H1 (cell line): ENCODE measurements around the gene SNX15. TPM values are rescaled to one million over a fixed set of nuclear protein-coding genes. Genes with fewer than 3 reads are reported as not detected.
A peak's percentile ranks its signal among the peaks of the same experiment; 100 is the strongest.

Experiments used
- ASH2L ChIP-seq: fragments of 200-600, 300-600 bp; sonication (generic); IDR thresholded peaks from one replicate; pipeline ENCODE4 v1.7.1; 2017; ENCODE audit warnings: low read length
- BRCA1 ChIP-seq: IDR thresholded peaks from 2 replicates; pipeline ENCODE4 v1.6.1; 2012; ENCODE audit warnings: low read depth, low read length, improper control_type of control experiment
- CEBPB ChIP-seq: IDR thresholded peaks from 2 replicates; pipeline ENCODE4 v1.6.1; 2012; ENCODE audit warnings: low read depth, low read length
- CHD2 ChIP-seq: IDR thresholded peaks from 2 replicates; pipeline ENCODE4 v1.6.1; 2012; ENCODE audit warnings: low read length, improper control_type of control experiment
- CREB1 ChIP-seq: IDR thresholded peaks from 2 replicates; pipeline ENCODE4 v1.6.1; 2012; ENCODE audit warnings: inconsistent platforms
- EZH2 ChIP-seq: fragments of 200-600 bp; sonication (generic); IDR thresholded peaks from 2 replicates; pipeline ENCODE4 v1.7.1; 2012; ENCODE audit warnings: low read depth, mild to moderate bottlenecking, moderate library complexity, low read length, inconsistent platforms; ENCODE audit not compliant: severe bottlenecking
- GABPA ChIP-seq: IDR thresholded peaks from 2 replicates; pipeline ENCODE4 v1.6.1; 2011; ENCODE audit warnings: mild to moderate bottlenecking, low read length, moderate library complexity, borderline replicate concordance; ENCODE audit not compliant: insufficient read depth
- HDAC6 ChIP-seq: IDR thresholded peaks from one replicate; pipeline ENCODE4 v1.7.1; 2012; ENCODE audit warnings: low read depth, mild to moderate bottlenecking, inconsistent platforms, low read length, moderate library complexity
- JUND ChIP-seq: IDR thresholded peaks from 2 replicates; pipeline ENCODE4 v1.6.1; 2011; ENCODE audit warnings: mild to moderate bottlenecking, improper control_type of control experiment, low read length
- KDM4A ChIP-seq: IDR thresholded peaks from one replicate; pipeline ENCODE4 v1.7.1; 2012; ENCODE audit warnings: low read depth, mild to moderate bottlenecking, moderate library complexity, low read length, inconsistent platforms; ENCODE audit not compliant: severe bottlenecking
- PHF8 ChIP-seq: fragments of 200-600 bp; sonication (generic); conservative IDR thresholded peaks from 2 replicates; pipeline ENCODE4 v1.7.1; 2012; ENCODE audit warnings: low read depth, mild to moderate bottlenecking, inconsistent platforms, low read length, moderate library complexity
- POLR2AphosphoS5 ChIP-seq: IDR thresholded peaks from 2 replicates; pipeline ENCODE4 v1.6.1; 2011; ENCODE audit warnings: low read depth, low read length
- RBBP5 ChIP-seq: IDR thresholded peaks from 2 replicates; pipeline ENCODE4 v1.7.1; 2012; ENCODE audit warnings: low read depth, mild to moderate bottlenecking, inconsistent platforms, low read length, moderate library complexity, borderline replicate concordance
- SAP30 ChIP-seq: fragments of 300-600 bp; sonication (generic); IDR thresholded peaks from 2 replicates; pipeline ENCODE4 v1.7.1; 2012; ENCODE audit warnings: low read length, moderate library complexity, mild to moderate bottlenecking, inconsistent platforms; ENCODE audit not compliant: insufficient read depth, insufficient replicate concordance
- SIN3A ChIP-seq, 2 experiments: IDR thresholded peaks in 1 of 2; conservative IDR thresholded peaks in 1 of 2; 2 replicates each; pipeline ENCODE4 v1.6.1; 2011 to 2012; ENCODE audit warnings: low read length in 2 of 2, improper control_type of control experiment in 1 of 2, low read depth in 1 of 2, mild to moderate bottlenecking in 1 of 2
- SP1 ChIP-seq: IDR thresholded peaks from 2 replicates; pipeline ENCODE4 v1.6.1; 2011; ENCODE audit warnings: low read depth, low read length
- SUZ12 ChIP-seq: fragments of 200-600 bp; sonication (generic); IDR thresholded peaks from 2 replicates; pipeline ENCODE4 v1.6.1; 2012; ENCODE audit warnings: mild to moderate bottlenecking, inconsistent platforms, low read length, moderate library complexity, mixed read lengths
- TAF1 ChIP-seq: IDR thresholded peaks from 2 replicates; pipeline ENCODE4 v1.6.1; 2011; ENCODE audit warnings: mild to moderate bottlenecking, low read depth, low read length
- TBP ChIP-seq: IDR thresholded peaks from 2 replicates; pipeline ENCODE4 v1.6.1; 2011; ENCODE audit warnings: low read depth, low read length, improper control_type of control experiment
- TEAD4 ChIP-seq: IDR thresholded peaks from 2 replicates; pipeline ENCODE4 v1.6.1; 2012; ENCODE audit warnings: low read depth, low read length, inconsistent platforms, mixed read lengths
- polyA plus RNA-seq, 7 experiments: library from polyadenylated mRNA; depleted of rRNA in 3 of 7; stranded (reverse) in 5 of 7; unstranded in 2 of 7; fragments of >200 nt in 5 of 7; fragments of 200-250 nt in 2 of 7; gene quantifications; 1 replicate in 5 of 7; 2 replicates in 1 of 7; 4 replicates in 1 of 7; pipeline versions ENCODE4 v1.2.1 to v1.2.3, GENCODE V29; 2011 to 2013; ENCODE audit warnings: missing spikeins in 2 of 7, mixed read lengths in 2 of 7
- total RNA-seq: library from RNA; stranded (reverse); fragmentation: NEBNext Ultra II Directional; extraction: Animal tissue kit (Norgen Biotek cat#: 25700); gene quantifications from 2 replicates; pipeline ENCODE4 v1.2.1, GENCODE V29; 2021
- TF ChIP-seq, protein P1 (sequence below), 3 experiments: IDR thresholded peaks; 1 replicate in 2 of 3; 2 replicates in 1 of 3; pipeline versions ENCODE4 v1.5.1 to v1.6.1; 2011; ENCODE audit warnings: low read length in 3 of 3, mild to moderate bottlenecking in 3 of 3, inconsistent platforms in 2 of 3, low read depth in 1 of 3, moderate library complexity in 1 of 3; ENCODE audit not compliant: insufficient read depth in 1 of 3; ENCODE audit errors: control extremely low read depth in 1 of 3
- TF ChIP-seq, protein P2 (sequence below): IDR thresholded peaks from 2 replicates; pipeline ENCODE4 v1.6.1; 2012; ENCODE audit warnings: inconsistent platforms

SNX15 gene
- total and polyA plus RNA-seq, 2 of the 8 experiments (the other 6 are each of a cell fraction or from before 2014, with no cell fraction given): 13.0 to 18.3 TPM

DNA sequence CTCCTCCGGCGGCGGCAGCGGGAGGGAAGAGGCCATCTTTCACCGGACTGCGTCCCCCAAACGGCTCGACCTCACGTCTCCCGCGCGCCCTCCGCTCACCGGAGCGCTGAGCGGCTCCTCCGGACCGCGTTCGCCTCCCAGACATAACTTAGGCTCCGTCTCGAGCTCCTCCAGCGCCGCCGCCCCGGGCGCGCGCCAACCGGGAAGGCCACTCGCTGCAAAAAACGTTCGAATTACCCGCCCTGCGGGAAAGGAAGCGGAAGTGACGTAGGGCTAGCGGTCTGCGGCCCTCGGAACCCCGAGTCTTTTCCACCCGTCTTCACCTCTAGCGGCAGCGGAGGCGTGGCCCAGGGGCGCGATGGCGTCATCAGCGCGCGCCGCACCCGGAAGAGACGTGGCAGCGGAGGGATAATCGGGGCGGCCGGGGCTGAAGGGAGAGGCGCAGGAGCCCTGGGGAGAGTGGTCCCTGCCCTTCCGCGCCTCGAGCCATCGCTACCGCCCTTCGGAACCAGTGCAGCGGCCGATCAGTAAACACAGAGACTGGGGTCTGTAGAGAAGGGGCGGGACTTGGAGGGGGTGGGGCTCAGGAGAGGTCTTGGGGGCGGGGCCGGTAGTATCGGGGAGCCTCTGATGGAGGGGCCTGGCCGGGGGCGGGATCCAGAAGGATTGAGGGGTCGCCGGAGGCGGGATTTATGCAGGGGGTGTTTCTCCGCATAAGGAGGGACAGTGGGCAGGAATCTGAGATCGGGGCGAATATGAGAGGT is 56.8 kb downstream of the SNX15 start, which contains the start of the genes CDCA5 and ZFPL1 (continued):
- TF ChIP-seq, protein P1, sequence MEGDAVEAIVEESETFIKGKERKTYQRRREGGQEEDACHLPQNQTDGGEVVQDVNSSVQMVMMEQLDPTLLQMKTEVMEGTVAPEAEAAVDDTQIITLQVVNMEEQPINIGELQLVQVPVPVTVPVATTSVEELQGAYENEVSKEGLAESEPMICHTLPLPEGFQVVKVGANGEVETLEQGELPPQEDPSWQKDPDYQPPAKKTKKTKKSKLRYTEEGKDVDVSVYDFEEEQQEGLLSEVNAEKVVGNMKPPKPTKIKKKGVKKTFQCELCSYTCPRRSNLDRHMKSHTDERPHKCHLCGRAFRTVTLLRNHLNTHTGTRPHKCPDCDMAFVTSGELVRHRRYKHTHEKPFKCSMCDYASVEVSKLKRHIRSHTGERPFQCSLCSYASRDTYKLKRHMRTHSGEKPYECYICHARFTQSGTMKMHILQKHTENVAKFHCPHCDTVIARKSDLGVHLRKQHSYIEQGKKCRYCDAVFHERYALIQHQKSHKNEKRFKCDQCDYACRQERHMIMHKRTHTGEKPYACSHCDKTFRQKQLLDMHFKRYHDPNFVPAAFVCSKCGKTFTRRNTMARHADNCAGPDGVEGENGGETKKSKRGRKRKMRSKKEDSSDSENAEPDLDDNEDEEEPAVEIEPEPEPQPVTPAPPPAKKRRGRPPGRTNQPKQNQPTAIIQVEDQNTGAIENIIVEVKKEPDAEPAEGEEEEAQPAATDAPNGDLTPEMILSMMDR (IDR thresholded peaks at IDR 0.05; ENCODE audit: control extremely low read depth in 1 of 3, insufficient read depth in 1 of 3, low read depth in 1 of 3, low read length in 3 of 3): no peak; a peak in 1 of 4 replicates
- TF ChIP-seq SIN3A (conservative IDR thresholded peaks at IDR 0.05 in 1 of 2, IDR thresholded peaks at IDR 0.05 in 1 of 2; ENCODE audit: low read depth in 1 of 2, low read length in 2 of 2): peak; percentile 21 to 98; a peak in 2 of 4 replicates
- TF ChIP-seq EZH2: no peak
- TF ChIP-seq SUZ12: no peak
- TF ChIP-seq PHF8: peak; percentile 93
- no peak for TF ChIP-seq HDAC6
- peak; percentile 67 for TF ChIP-seq POLR2AphosphoS5
- peak; percentile 87 for TF ChIP-seq TAF1
- peak; percentile 96 for TF ChIP-seq ASH2L
- TF ChIP-seq SP1: peak; percentile 78
- peak; percentile 87 for TF ChIP-seq GABPA
- TF ChIP-seq, protein P2, sequence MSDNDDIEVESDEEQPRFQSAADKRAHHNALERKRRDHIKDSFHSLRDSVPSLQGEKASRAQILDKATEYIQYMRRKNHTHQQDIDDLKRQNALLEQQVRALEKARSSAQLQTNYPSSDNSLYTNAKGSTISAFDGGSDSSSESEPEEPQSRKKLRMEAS: peak; percentile 79
- TF ChIP-seq KDM4A: peak; percentile 94
- TF ChIP-seq SAP30: no peak
- peak; percentile 100 for TF ChIP-seq CREB1
- peak; percentile 42; the same call in 1 of the 2 replicates for TF ChIP-seq JUND
- TF ChIP-seq TEAD4: no peak
- TF ChIP-seq CEBPB: no peak
- TF ChIP-seq TBP: peak; percentile 57; the same call in 1 of the 2 replicates
- TF ChIP-seq BRCA1: peak; percentile 36; the same call in 1 of the 2 replicates
- peak; percentile 66 for TF ChIP-seq CHD2
- peak; percentile 98 for TF ChIP-seq RBBP5
